RPMI8226 (cell line): ENCODE data around the gene LRRC14B.
"Not testable (repeated sequence)": the region's sequence is repeated elsewhere in the genome, so short reads cannot be mapped to it uniquely, and the experiment has no call there.

Source experiments
- DNase-seq: peaks from one replicate; pipeline ENCODE4 v3.0.0-alpha.2; 2015

The LRRC14B gene

GRCh38 chr5:194102-194501 is 2.8 kb downstream of the LRRC14B start:
- DNase-seq = no peak

GRCh38 chr5:194603-195209 is 3.4 kb downstream of the LRRC14B start:
- no peak for DNase-seq

GRCh38 chr5:195401-196160 is 4.3 kb downstream of the LRRC14B start:
- DNase-seq = no peak

- no peak for DNase-seq
Measured at GRCh38 chr5:196350-196749, 5.1 kb downstream of the LRRC14B start.

DNA sequence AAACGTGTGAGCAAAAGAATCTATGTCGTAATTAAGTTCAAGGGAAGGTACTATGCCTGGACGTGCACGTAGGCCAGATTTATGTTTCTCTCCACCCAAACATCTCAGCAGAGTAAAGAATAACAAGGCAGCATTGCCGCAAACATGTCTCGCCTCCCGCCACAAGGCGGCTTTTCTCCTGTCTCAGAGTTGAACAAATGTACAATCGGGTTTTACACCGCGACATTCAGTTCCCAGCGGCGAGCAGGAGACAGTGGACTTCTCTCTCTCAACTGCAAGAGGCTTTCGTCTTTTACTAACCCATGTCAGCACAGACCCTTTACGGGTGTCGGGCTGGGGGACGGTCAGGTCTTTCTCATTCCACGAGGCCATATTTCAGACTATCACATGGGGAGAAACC is 5.7 kb downstream of the LRRC14B start:
- DNase-seq = not testable (repeated sequence)

DNA sequence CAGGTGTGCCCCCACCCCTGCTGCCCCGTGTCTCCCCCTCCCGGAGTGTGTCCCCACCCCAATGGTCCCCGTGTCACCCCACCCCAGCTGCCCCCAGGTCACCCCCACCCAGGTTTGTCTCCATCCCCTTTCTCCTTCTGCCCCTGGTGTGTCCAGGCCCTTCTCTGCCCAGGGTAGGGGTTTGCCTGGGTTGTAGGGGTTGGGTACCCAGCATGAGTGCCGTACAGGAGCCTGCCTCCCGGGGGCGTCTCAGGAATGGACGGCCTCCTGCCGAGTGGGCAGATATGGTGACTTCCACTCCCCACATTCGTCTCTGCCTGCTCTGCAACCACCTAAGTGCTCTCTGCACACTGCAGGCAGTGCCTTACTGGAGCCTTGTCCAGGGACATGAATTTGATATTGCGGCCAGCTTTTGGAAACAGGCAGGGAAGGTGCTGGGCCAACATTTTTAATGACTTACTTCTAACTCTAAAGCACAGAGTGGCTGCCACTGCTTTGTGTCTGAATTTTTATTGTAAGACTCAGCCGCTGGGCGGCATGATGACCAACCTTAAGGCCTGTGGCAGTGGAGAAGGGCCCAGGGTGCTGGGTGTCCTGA is 6.7 kb downstream of the LRRC14B start:
- no peak for DNase-seq

DNA sequence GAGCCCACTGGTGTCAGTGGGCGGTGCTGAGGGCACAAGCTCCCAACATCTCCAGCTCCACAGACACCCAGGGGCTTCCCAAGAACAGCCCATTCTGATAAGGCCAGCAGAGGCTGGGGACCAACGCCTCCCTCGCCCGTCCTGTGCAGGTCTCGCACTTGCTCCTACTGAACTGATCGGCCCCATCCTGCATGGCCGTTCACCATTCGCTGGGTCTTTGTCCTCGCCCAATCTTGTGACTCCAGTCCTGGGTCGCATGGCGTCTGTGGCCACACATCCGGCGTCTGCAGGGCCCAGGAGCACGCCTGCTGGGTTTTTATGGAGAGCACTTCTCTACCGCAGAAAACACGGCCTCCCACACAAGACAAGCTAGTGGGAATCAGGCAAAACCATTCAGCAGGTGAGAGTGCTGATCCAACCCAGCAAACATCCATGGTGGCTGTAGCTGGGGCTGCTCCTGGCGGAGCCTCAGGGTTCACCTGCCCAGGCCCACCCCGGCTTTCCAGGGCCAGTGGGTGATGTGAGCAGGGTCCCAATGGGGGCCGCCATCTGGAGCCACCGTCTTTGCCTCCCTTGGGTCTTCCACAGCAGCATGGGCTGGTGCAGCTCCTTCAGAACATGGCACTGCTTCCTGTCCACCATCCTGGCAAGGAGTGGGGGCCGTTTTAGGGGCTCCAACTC is 7.4 kb downstream of the LRRC14B start:
- DNase-seq = no peak

DNA sequence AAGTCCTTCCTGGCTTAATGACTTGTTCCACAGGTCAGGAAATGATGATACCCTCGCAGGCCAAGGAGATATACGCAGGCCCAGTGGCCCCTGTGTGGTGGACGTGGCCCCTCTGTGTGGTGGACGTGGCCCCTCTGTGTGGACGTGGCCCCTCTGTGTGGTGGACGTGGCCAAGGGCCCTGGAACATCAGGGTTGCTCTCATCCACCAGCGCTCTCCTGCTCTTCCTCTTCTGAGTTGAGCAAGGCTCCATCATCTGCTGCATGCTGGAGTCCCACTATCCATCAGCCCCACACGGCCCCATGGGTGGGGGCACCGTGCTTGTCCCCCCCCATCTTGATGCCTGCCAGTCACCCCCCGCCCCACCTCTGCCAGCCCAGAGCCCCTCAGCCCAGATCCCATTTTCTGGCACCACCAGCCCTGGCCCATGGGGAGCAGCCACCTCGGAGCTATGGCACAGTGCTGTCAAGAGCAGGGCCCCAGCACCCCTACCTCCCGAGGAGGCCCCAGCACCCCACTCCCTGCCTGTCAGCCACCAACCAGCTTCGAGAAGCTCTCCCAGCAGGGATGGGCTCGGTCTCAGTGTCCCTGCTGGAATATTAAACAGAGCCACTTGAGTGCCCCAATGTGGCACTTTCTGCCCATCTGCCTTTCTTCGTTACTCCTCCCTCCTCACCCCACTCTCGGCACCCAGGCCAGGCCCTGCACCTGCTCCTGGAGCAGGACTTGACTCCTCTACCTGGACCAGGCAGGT is 8.1 kb downstream of the LRRC14B start:
- no peak for DNase-seq

GRCh38 chr5:199950-200645 is 8.8 kb downstream of the LRRC14B start:
- no peak for DNase-seq

DNA sequence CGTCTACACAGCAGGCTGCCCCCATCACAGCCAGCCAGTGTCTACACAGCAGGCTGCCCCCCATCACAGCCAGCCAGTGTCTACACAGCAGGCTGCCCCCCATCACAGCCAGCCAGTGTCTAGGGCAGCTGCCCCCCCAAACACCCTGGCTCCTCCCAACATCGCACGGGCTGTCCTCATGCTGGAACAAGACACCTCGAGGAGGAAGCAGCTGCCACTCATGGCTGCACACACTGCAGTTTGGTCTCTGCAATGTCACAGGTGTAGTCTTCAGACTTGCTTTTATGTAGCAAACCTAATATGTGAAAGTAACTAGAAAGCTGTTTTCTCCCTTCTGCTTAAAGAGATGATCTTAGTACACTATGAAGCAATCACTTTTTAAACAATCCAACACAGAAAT is 9.7 kb downstream of the LRRC14B start:
- no peak for DNase-seq

DNA sequence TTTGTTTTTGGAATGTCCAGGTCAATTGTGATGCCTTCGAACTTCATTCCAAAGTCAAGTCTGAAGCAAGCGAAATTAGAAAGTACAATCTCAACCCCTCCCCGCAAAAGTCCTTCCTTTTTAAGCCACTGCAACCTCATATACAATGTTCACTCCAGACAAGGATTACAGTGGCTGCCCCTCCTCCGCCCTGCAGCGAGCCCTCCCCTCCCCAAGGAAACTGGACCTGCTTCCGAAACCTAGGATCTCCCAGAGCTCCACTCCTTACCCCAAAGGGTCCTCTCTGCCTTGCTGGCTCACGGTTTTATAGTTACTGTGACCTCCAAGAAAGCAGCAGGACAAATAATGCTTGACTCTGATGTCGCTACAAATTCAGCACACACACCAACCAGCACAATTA is 10.4 kb downstream of the LRRC14B start:
- no peak for DNase-seq

DNA sequence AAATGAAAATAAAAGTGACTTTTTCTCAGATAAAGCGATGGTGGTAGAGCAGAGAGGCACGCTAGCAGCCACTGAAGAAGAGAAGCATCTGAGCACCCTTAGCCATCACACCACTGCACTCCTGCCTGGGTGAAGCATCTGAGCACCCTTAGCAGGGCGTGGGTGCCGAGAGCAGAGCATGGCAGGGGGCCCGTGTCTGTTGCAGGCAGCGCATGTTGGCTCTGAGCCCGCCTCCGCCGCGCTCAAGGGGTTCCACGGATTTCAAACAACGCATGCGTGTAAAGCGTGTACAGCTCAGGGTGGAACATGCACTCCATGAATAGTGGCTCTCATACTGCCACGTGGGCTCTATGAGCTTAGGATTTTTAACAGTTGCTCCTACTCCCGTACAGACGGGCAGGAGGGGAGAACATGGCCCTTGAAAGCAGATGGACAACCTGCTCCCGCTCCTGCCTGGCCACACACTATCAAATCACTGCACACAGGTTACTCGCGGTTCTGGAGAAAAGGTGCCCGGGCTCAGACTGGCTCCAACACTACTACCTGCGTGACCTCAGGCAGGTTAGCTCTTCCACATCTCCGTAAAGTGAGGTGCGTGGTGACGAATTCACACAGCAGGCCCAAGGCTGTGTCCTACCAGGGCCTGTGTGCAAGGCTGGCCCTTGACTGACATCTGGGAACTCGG is 12.1 kb downstream of the LRRC14B start:
- no peak for DNase-seq

- no peak for DNase-seq
Measured at GRCh38 chr5:204001-204400, 12.7 kb downstream of the LRRC14B start.

- DNase-seq = no peak
Measured at GRCh38 chr5:204462-204861, 13.2 kb downstream of the LRRC14B start.

DNA sequence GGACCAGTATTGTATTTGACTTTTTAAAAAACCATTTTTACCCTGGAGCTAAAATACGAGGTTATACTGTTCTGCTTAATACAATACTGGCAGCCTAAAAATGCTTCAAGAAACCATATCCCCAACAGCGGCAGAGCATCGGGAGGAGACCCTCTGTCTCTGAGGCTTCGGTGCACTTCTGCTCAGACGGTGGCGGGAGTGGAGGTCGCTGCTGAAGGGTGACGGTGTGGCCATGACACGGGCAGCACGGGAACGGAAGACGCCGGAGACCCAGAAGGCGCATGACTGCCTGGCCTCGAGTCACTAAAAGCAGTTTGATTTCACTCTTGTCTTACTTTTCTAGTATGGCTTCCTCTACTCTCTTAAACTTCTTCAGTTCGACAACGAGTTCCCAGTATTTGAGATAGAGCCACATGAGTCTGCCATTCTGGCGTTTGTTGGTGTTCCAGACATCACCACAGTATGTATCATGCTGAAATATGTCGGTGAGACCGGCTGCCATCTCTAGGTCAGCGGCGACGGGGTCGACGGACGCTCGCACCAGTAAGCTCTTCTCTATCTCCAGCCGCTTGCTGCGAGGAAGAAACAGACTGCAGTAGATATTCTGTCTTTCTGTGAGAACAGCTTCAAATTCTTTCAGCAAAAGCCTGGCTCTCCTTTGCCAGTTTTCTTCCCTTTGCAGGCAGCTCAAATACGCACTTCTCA is 13.8 kb downstream of the LRRC14B start:
- DNase-seq = no peak

GRCh38 chr5:206406-206805 is 15.1 kb downstream of the LRRC14B start:
- DNase-seq = no peak

DNA sequence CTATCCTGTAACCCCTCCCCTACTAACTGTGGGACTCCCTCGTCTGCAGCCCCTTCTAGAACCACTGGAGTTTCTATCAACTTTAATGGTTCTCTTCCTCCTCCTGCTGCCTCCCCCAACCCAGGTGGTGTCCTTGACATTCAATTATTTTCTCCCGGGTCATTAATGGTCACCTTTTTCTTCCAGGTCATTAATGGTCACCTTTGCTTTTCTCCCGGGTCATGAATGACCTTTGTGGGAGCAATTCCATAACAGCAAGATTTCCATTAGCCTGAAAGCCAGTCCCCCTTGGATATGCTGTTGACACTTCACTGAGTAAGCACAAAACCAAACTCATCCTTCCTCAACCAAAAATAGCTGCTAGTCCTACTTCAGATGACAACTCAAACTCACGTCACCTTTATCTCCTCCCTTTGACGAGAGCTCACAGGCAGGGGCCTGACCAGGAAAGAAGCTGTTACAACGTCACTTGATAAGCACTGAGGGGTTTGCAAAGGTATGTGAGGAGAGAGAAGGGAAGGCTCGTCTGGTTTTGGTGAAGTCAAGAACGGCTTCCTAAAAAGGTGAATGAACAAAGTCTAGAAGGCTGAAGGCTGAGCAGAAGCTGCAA is 15.7 kb downstream of the LRRC14B start:
- no peak for DNase-seq

DNA sequence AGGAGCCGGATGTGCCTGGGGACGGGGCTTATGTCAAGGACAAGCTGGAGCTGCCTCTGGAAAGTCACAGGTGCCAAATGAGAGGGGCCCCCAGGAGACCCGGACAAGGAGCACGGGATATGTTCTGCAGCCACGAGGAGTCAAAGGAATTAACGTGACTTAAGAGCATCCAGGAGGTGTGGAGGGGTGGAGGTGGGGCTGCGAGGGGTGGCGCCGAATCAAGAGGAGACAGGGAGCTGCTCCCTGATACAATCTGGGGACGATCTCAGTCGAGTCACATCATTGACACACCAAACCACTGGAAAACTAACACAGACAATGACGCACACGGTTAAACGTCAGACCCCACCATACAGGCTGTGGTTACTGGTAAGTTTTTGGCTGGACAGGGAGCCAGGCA is 16.3 kb downstream of the LRRC14B start:
- no peak for DNase-seq

DNA sequence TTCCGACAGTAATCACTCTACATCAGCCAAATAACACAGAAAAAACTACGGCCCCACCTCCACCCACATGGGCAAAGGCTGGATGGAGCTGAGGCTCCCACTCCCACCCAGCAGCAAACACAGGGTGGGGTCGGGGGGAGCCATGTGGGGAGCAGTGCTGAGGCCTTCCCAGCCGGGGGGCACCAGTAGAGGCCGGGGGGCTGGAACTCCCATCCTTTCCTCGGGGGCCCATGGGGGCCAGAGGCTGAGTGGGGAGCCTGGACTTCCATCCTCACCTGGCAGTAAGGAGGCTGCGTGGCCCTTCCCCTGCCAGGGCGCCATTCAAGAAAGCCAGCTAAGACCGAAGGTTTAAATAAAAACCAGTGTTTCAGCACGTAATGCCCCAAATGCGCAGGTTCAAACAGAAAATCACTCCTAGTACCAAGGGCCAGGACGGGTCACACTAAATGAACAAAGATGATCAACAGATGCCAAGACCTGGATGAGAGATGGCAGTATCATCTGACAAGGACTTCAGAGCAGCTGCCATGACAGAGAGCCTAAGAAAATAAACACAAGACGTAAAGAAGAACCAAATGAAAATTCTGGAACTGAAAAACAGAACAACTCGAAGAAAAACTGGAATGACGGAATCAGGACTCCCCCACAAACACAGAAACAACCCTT is 17.3 kb downstream of the LRRC14B start:
- no peak for DNase-seq

- DNase-seq = no peak
Measured at GRCh38 chr5:213803-214395, 22.6 kb downstream of the LRRC14B start.
